Adipocyte (in vitro differentiated cells): Measurements from ENCODE around the gene CDH3.

Source experiments
- DNase-seq: peaks from one replicate; pipeline ENCODE4 v3.0.0-alpha.2; 2015; ENCODE audit warnings: low read depth
- H3K27me3 ChIP-seq: replicated peaks from 2 replicates; pipeline ENCODE4 v1.7.0; 2013; ENCODE audit warnings: mild to moderate bottlenecking, low read length, moderate library complexity; ENCODE audit not compliant: control insufficient read depth, insufficient read depth
- H3K36me3 ChIP-seq: 2 replicates; pipeline ENCODE4 v1.7.0; 2013; ENCODE audit warnings: low read length, mild to moderate bottlenecking, moderate library complexity; ENCODE audit not compliant: control insufficient read depth, insufficient read depth, severe bottlenecking
- H3K4me1 ChIP-seq: 2 replicates; pipeline ENCODE4 v1.7.0; 2013; ENCODE audit warnings: mild to moderate bottlenecking, low read length, moderate library complexity; ENCODE audit not compliant: control insufficient read depth, insufficient read depth
- H3K4me3 ChIP-seq: 2 replicates; pipeline ENCODE4 v1.7.0; 2013; ENCODE audit warnings: mild to moderate bottlenecking, low read length, moderate library complexity
- H3K9ac ChIP-seq: 2 replicates; pipeline ENCODE4 v1.7.0; 2013; ENCODE audit warnings: mild to moderate bottlenecking, low read length, moderate library complexity
- H3K9me3 ChIP-seq: 2 replicates; pipeline ENCODE4 v1.7.0; 2013; ENCODE audit warnings: mild to moderate bottlenecking, low read length, moderate library complexity; ENCODE audit not compliant: control insufficient read depth

CDH3 gene

GRCh38 chr16:68728523-68728922 is 83.4 kb downstream of the CDH3 start:
- DNase-seq, result no peak
- H3K27me3 ChIP-seq, result peaks cover 15% of the 10 kb centered on the region
- no peaks in the 10 kb centered on the region for H3K9me3 ChIP-seq
- no peaks in the 10 kb centered on the region for H3K36me3 ChIP-seq
- H3K9ac ChIP-seq, result no peak overlapping the region
- no peaks in the 10 kb centered on the region for H3K4me1 ChIP-seq
- H3K4me3 ChIP-seq, result no peak overlapping the region

GRCh38 chr16:68731637-68732036 is 86.5 kb downstream of the CDH3 start:
- H3K4me1 ChIP-seq, result no peaks in the 10 kb centered on the region
- peaks cover 4% of the 10 kb centered on the region for H3K9me3 ChIP-seq
- peaks cover 38% of the 10 kb centered on the region for H3K27me3 ChIP-seq
- H3K4me3 ChIP-seq, result no peak overlapping the region
- H3K9ac ChIP-seq, result no peak overlapping the region
- H3K36me3 ChIP-seq, result no peaks in the 10 kb centered on the region
- no peak for DNase-seq

GRCh38 chr16:68732042-68732680 is 87.1 kb downstream of the CDH3 start:
- no peak for DNase-seq
- H3K27me3 ChIP-seq, result peaks cover 41% of the 10 kb centered on the region
- peaks cover 4% of the 10 kb centered on the region for H3K9me3 ChIP-seq
- no peaks in the 10 kb centered on the region for H3K4me1 ChIP-seq
- H3K4me3 ChIP-seq, result no peak overlapping the region
- no peak overlapping the region for H3K9ac ChIP-seq
- H3K36me3 ChIP-seq, result no peaks in the 10 kb centered on the region

- H3K9me3 ChIP-seq, result peaks cover 4% of the 10 kb centered on the region
- no peak for DNase-seq
- H3K27me3 ChIP-seq, result peaks cover 46% of the 10 kb centered on the region
- no peak overlapping the region for H3K9ac ChIP-seq
- H3K36me3 ChIP-seq, result no peaks in the 10 kb centered on the region
- H3K4me1 ChIP-seq, result no peaks in the 10 kb centered on the region
- no peak overlapping the region for H3K4me3 ChIP-seq
These were observed 87.8 kb downstream of the CDH3 start for GRCh38 chr16:68732741-68733399.

- peaks cover 52% of the 10 kb centered on the region for H3K27me3 ChIP-seq
- DNase-seq, result no peak
- H3K9ac ChIP-seq, result no peak overlapping the region
These were observed 88.5 kb downstream of the CDH3 start for GRCh38 chr16:68733570-68733969.

GRCh38 chr16:68734782-68735181 is 89.7 kb downstream of the CDH3 start:
- no peak for DNase-seq
- Histone ChIP-seq H3K36me3 (no peaks in the 10 kb centered on the region), H3K9ac (no peak overlapping the region), H3K4me1 (no peaks in the 10 kb centered on the region), H3K9me3 (peaks cover 4% of the 10 kb centered on the region), H3K4me3 (no peak overlapping the region), H3K27me3 (peaks cover 50% of the 10 kb centered on the region)

More at GRCh38 chr16:68733570-68733969, 88.5 kb downstream of the CDH3 start:
- peaks cover 4% of the 10 kb centered on the region for H3K9me3 ChIP-seq
- no peaks in the 10 kb centered on the region for H3K4me1 ChIP-seq
- no peak overlapping the region for H3K4me3 ChIP-seq
- no peaks in the 10 kb centered on the region for H3K36me3 ChIP-seq

GRCh38 chr16:68736561-68736960 is 91.5 kb downstream of the CDH3 start:
- peaks cover 50% of the 10 kb centered on the region for H3K27me3 ChIP-seq
- peaks cover 4% of the 10 kb centered on the region for H3K9me3 ChIP-seq
- no peaks in the 10 kb centered on the region for H3K36me3 ChIP-seq
- H3K9ac ChIP-seq, result no peak overlapping the region
- DNase-seq, result no peak
- H3K4me3 ChIP-seq, result no peak overlapping the region
- no peaks in the 10 kb centered on the region for H3K4me1 ChIP-seq

GRCh38 chr16:68737046-68737729 is 92.1 kb downstream of the CDH3 start, which contains the start of gene CDH1:
Gene CDH1, plus strand, starts transcription at chr16:68737292. Its CDS starts 124 bp downstream, at chr16:68737416.
- Histone ChIP-seq H3K27me3 (peaks cover 47% of the 10 kb centered on the region), H3K4me1 (no peaks in the 10 kb centered on the region), H3K9ac (no peak within 1 kb of the TSS), H3K4me3 (no peak within 1 kb of the TSS), H3K9me3 (peaks cover 4% of the 10 kb centered on the region), H3K36me3 (no peaks in the 10 kb centered on the region)
- DNase-seq, result no peak

GRCh38 chr16:68737730-68738629 is 92.9 kb downstream of the CDH3 start:
- no peak overlapping the region for H3K4me3 ChIP-seq
- H3K9ac ChIP-seq, result no peak overlapping the region
- no peaks in the 10 kb centered on the region for H3K36me3 ChIP-seq
- DNase-seq, result no peak
- H3K27me3 ChIP-seq, result peaks cover 44% of the 10 kb centered on the region
- H3K4me1 ChIP-seq, result peaks cover 2% of the 10 kb centered on the region
- peaks cover 4% of the 10 kb centered on the region for H3K9me3 ChIP-seq

GRCh38 chr16:68739964-68740627 is 95.0 kb downstream of the CDH3 start:
- peaks cover 38% of the 10 kb centered on the region for H3K27me3 ChIP-seq
- no peak overlapping the region for H3K4me3 ChIP-seq
- no peaks in the 10 kb centered on the region for H3K36me3 ChIP-seq
- DNase-seq, result no peak
- peaks cover 2% of the 10 kb centered on the region for H3K4me1 ChIP-seq
- H3K9me3 ChIP-seq, result no peaks in the 10 kb centered on the region
- no peak overlapping the region for H3K9ac ChIP-seq
